Measurements from ENCODE around the gene ADGRG3.
A peak's percentile ranks its signal among the peaks of the same experiment; 100 is the strongest.
"Not testable (repeated sequence)": the region's sequence is repeated elsewhere in the genome, so short reads cannot be mapped to it uniquely, and the experiment has no call there.

The ADGRG3 gene

GRCh38 chr16:57713596-57713995, 45.5 kb downstream of the ADGRG3 start:
- no peak for DNase-seq (ENCODE audit: low read depth in 2 of 2)

- DNase-seq (ENCODE audit: low read depth in 2 of 2) = no peak
Observed at GRCh38 chr16:57714047-57714446, 45.9 kb downstream of the ADGRG3 start.

DNA sequence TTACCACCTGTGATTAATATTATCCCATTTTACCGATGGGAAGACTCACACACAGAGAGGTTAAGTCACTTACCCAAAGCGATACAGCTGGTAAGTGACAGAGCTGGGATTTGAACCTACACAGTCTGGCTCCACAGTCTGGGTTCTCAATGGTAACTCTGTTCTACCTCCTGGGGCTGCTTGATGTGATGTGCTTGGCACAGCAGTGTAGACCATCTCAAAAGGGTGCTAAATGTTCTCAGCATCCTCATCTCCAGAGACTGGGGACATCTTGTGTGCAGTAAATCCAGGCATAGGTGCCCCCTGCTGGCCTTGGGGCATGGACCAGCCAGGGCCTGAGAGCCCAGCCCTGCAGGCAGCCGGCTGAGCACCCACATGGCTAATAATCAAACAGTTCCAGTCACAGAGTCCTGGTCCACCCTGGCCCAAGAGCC, 52.1 kb downstream of the ADGRG3 start:
- no peak for DNase-seq (ENCODE audit: low read depth in 2 of 2)

GRCh38 chr16:57721356-57722209, 53.5 kb downstream of the ADGRG3 start:
- DNase-seq (ENCODE audit: low read depth in 2 of 2) = no peak

GRCh38 chr16:57722210-57722499, 54.0 kb downstream of the ADGRG3 start:
- DNase-seq (ENCODE audit: low read depth in 2 of 2) = no peak

GRCh38 chr16:57722651-57723050, 54.5 kb downstream of the ADGRG3 start:
- no peak for DNase-seq (ENCODE audit: low read depth in 2 of 2)

- DNase-seq (ENCODE audit: low read depth in 2 of 2) = no peak
Observed at GRCh38 chr16:57723170-57723569, 55.1 kb downstream of the ADGRG3 start.

DNA sequence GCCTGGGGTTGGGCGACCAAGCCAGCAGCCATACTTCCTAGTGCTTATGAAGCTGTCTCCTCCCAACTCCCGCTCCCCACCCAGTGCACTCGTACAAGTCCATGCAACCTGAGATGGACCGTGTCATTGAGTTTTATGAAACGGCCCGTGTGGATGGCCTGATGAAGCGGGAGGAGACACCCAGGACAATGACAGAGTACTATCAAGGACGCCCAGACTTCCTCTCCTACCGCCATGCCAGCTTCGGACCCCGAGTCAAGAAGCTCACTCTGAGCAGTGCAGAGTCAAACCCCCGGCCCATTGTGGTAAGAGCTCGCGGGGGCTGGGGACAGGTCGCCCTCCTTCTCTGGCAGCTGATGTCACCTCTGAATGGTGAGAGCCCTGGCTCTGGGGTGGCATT, 56.4 kb downstream of the ADGRG3 start:
- no peak for DNase-seq (ENCODE audit: low read depth in 2 of 2)

DNA sequence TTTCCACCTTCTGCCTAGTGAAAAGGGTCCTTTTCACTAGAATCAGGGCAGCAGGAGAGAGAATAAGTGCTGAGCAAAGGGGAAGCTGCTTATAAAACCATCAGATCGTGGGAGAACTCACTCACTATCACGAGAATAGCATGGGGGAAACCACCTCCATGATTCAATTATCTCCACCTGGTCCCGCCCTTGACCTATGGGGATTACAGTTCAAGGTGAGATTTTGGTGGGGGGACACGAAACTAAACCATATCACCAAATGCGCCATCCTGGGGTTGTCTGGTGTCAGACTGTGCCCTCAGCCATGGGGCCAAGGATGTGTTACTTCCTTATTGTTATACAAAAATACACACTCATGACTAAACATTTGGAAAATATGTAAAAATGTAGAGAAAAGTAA, 57.0 kb downstream of the ADGRG3 start:
- no peak for DNase-seq (ENCODE audit: low read depth in 2 of 2)

DNA sequence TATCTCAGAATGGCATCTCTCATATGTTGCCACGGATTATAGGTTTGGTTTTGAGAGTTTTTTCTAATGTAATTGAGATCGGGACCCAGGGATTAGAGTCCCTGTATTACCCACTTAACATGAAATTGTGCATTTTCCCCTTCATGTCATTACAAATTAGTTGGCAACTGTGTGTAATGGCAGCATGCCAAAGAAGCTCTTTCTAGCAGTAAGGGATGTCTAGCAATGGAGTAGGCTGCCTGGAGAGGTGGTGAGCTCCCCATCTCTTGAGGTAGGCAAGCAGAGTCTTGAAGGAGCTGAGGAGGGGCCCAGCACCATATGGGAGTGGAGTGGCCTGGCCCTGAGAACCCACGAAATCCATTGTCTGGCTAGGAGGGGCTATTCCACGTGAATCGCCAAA, 57.4 kb downstream of the ADGRG3 start:
- DNase-seq (ENCODE audit: low read depth in 2 of 2) = no peak

- DNase-seq (ENCODE audit: low read depth in 2 of 2) = no peak
Observed at GRCh38 chr16:57725976-57726375, 57.9 kb downstream of the ADGRG3 start.

DNA sequence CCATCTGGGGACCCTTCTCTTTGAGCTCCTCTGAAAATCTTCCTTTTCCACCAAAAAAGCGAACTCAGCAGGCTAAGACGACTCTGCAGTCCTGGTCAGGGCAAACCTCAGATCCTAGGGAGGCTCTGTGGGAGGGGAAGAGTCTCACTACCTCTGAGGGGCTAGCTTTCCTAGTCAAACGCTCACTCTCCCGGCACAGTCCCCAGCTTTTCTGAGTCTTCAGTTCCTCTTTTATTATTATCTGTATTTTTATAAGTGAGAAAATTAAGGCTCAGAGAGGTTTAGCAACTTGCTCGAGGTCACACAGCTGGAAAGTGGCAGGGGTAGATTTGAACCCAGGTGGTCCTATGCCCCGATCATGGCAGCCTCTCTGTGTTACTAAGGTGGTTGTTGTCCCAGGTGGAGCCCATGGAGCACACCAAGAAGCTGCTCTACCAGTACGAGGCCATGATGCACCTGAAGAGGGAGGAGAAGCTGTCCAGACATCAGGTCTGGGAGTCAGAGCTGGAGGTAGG, 58.4 kb downstream of the ADGRG3 start:
- DNase-seq (ENCODE audit: low read depth in 2 of 2) = no peak

DNA sequence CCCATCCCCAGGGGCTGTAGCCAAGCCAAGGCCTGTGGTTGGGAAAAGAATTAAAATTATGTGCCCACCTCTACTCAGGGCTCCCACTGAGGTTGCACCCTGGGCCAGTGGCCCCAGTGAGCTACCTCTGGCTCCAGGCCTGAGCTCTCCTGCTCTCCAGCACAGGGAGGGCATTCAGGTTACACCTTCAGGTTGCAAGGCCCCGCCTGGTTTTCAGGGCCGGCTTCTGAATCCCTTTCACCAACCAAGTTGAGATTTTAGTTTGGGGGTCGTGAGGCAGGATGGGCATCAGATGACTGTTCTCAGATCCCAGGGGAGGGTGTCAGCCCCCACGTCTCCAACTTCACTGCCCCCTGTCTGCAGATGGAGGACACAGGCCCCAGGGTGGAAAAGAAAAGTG, 59.5 kb downstream of the ADGRG3 start:
- no peak for DNase-seq (ENCODE audit: low read depth in 2 of 2)

DNA sequence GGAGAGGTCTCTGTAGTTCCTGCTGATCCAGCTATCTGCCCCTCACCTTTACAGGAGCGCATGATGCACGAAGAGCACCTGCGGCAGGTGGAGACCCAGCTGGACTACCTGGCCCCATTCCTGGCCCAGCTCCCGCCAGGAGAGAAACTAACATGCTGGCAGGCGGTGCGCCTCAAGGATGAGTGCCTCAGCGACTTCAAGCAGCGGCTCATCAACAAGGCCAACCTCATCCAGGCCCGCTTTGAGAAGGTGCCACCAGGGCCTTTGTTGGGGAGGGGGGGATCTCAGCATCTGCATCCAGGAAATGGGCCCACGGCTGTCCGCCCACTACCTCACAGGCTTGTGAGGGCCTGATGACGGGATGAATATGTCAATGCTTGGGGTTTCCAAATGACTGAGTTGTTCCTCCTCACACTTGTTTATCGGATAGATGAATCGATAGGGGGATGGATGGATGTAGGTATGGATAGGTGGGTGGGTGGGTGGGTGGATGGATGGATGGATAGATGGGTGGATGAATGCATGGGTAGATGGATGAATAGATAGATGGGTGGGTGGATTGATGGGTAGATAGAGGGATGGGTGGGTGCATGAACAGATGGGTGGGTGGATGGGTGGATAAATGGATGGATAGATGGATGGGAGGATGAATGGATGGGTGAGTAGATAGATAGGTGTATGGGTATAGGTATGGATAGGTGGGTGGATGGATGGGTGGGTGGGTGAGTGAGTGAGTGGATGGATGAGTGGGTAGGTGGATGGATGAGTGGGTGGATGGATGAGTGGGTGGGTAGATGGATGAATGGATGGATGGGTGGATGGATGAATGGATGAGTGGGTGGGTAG, 60.5 kb downstream of the ADGRG3 start:
- no peak for DNase-seq (ENCODE audit: low read depth in 2 of 2)

- DNase-seq (ENCODE audit: low read depth in 2 of 2) = no peak
Observed at GRCh38 chr16:57729182-57729484, 61.0 kb downstream of the ADGRG3 start.

DNA sequence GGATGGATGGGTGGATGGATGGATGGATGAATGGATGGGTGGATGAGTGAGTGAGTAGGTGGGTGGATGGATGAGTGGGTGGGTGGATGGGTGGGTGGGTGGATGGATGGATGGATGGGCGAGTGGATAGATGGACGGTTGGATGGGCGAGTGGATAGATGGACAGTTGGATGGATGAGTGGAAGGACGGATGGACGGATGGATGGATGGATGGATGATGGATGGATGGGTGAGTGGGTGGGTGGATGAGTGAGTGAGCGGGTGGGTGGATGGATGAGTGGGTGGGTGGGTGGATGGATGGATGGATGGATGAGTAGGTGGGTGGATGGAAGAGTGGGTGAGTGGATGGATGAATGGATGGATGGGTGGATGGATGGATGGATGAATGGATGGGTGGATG, 61.7 kb downstream of the ADGRG3 start:
- not testable (repeated sequence) for DNase-seq (ENCODE audit: low read depth in 2 of 2)

- no peak for DNase-seq (ENCODE audit: low read depth in 2 of 2)
Observed at GRCh38 chr16:57730771-57731730, 62.9 kb downstream of the ADGRG3 start.

- no peak for DNase-seq (ENCODE audit: low read depth in 2 of 2)
Observed at GRCh38 chr16:57732037-57732436, 63.9 kb downstream of the ADGRG3 start.

GRCh38 chr16:57732714-57733113, 64.6 kb downstream of the ADGRG3 start:
- no peak for DNase-seq (ENCODE audit: low read depth in 2 of 2)

DNA sequence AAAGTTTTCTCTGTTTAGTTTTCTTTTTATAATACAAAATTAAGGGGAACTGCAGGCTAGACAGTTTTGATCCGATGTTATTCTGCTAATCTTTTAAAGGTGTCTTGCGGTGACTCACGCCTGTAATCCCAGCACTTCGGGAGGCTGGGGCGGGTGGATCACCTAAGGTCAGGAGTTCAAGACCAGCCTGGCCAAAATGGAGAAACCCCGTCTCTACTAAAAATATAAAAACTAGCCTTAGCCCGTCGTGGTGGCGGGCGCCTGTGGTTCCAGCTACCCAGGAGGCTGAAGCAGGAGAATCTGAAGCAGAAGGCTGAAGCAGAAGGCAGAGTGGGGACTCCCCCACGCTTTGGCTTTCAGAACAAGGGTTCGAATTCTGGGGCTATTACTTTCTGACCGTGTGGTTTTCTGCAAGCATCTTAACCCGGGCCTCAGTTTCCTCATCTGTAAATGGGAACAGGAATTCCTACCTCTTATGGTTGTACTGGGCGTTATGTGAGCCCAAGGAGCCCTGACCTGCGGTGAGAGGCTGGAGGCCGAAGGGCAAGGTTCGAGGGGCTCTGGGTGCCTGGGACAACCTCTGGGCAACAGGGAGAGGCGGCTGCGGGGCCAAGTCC, 66.3 kb downstream of the ADGRG3 start:
- no peak for DNase-seq (ENCODE audit: low read depth in 2 of 2)

DNA sequence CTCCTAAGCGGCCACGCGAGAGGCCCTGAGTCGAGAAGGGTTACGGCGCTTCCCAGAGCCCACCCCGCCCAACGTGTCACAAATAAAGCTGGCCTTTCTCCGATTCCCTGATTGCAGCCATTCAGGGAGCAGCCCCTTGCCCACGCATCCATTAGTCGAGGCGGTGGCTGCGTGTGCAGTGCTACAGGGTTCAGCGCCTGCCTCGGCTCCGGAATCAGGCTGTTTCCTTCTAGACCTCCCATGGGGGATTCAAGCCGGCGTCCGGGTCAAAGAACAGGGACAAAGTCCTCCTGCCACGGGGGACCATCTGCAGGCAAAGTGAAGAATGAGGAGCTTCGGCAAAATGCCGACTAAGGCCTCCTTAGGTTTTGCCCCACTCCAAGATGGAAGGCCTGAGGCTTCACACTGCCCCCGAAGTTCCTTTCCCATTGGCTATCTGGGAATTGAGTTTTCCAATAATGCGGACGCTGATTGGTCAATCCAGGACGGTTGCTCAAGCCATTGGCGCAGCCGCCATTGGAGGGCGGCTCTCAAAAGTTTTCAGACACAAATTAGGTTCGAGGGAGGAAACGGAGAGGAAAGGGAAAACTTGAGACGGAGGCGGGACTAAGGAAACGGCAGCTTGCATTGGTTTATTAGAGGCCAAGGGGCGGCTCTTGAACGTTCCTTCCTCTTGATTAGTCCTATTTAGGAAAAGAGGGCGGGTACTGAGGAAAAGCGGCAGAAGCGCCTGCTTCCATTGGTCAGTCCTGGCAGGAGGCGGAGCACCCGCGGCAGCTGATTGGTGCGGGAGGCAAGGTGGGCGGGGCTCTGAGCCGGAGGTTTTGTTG, 67.0 kb downstream of the ADGRG3 start:
- peak; percentile 100 for DNase-seq (ENCODE audit: low read depth in 2 of 2)
